GM18505 (cell line): Measurements from ENCODE around the gene DCUN1D3.

Experiments
- ATAC-seq: cut with Tn5 transposase; IDR thresholded peaks from one replicate; pipeline ENCODE4 v1.9.1; 2021; ENCODE audit not compliant: unreplicated experiment
- POLR2A ChIP-seq: IDR thresholded peaks from 4 replicates; pipeline ENCODE4 v1.6.1; 2011; ENCODE audit warnings: borderline replicate concordance; ENCODE audit not compliant: insufficient read depth, insufficient read length; ENCODE audit errors: extremely low read depth

DCUN1D3 gene

GRCh38 chr16:20859699-20860098, 40.5 kb downstream of the DCUN1D3 start:
- TF ChIP-seq POLR2A, result no peak
- no peak for ATAC-seq

GRCh38 chr16:20859229-20859628, 40.9 kb downstream of the DCUN1D3 start:
- ATAC-seq, result no peak
- no peak for TF ChIP-seq POLR2A

GRCh38 chr16:20857281-20857680, 42.9 kb downstream of the DCUN1D3 start:
- no peak for ATAC-seq
- no peak for TF ChIP-seq POLR2A

DNA sequence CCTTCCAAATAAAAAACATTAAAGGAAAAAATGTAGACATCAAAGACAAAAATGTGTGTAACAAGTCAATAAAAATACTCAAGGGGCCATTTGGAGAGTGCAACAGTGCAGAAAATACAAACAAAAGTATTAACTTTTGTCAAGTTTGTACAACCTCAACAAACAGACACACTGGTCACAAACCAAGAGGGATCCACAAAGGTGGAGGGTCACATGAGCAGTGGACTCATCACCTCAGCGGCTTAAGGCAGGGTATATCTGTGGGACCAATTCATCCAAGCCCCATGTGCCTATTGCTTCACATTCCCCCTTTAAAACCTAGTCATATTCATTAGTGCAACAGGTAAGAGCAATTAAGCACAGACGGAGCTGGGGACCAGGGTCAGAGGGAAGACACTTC, 45.2 kb downstream of the DCUN1D3 start:
- no peak for ATAC-seq
- no peak for TF ChIP-seq POLR2A

DNA sequence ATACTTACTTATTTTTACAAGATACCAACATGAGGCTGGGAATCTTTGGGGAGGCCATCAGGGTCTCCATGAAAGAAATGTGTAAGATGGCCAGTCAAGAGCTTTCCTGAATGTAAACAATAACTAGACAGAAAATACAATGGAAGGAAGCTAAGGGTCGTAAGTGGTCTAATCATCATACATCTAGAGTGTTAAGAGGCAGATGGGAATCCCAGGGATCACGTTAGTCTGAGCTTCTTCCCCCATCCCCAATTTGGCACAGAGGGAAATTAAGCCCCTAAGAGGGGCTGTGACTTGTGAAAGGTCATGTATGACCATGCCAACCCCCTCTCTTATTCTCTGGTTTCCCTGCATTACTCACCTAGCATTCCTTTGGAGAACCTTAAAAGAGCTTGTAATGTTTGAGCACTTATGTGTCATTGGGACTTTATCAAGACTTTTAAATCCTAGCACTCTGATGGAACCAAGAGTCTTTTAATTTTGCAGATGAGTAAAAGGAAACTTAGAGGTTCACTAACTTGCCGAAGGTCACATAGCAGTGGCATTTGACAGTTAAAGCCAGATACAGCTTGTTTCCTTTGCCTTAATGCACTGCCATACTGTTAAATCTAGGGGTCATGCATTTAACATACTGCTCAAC, 46.1 kb downstream of the DCUN1D3 start:
- ATAC-seq, result no peak
- TF ChIP-seq POLR2A, result no peak

GRCh38 chr16:20853143-20853542, 47.0 kb downstream of the DCUN1D3 start:
- no peak for TF ChIP-seq POLR2A
- no peak for ATAC-seq

- no peak for TF ChIP-seq POLR2A
- no peak for ATAC-seq
These were observed 48.6 kb downstream of the DCUN1D3 start for GRCh38 chr16:20851601-20852000.

GRCh38 chr16:20850981-20851380, 49.2 kb downstream of the DCUN1D3 start:
- TF ChIP-seq POLR2A, result no peak
- no peak for ATAC-seq

- no peak for ATAC-seq
- no peak for TF ChIP-seq POLR2A
These were observed 50.4 kb downstream of the DCUN1D3 start for GRCh38 chr16:20849589-20850390.

DNA sequence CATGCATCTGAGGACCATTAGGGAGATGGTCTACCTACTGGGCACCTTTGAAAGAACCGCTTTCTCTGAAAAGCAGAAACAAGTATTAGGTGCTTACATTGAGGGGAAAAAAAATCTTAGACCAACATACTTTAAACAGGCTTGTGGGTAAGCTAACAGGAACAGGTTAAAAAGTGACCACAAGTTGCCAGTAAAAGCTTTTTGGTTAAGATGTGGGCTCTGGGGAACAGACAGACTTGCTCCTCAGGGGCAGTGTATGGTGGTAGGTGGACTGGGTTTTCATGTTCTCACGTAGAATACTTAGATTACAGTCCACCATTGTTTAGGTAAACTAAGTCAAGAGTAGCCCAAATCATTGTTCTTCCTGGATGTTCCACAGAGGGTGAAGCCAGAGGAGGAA, 52.6 kb downstream of the DCUN1D3 start:
- TF ChIP-seq POLR2A, result no peak
- ATAC-seq, result no peak

DNA sequence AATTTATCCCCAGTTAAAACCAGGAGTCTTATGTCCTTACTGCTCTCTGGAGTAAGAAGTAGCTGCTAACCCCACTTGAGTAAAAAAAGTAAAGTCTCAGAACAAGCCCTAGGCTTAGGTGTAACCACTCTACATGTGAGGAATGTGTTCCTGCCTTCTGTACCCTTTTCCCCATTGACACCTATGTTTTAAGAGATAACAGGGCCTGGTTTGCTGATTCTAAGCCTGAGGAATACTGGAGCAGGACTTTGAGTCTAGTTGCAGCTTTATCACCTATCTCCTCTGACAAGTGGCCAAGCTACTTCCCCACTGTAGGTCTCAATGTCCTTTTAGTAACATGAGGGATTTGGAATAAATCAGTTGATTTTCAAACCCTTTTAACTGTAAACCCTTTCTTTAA, 53.6 kb downstream of the DCUN1D3 start:
- no peak for TF ChIP-seq POLR2A
- ATAC-seq, result no peak

GRCh38 chr16:20846030-20846429, 54.1 kb downstream of the DCUN1D3 start:
- no peak for TF ChIP-seq POLR2A

GRCh38 chr16:20844588-20844987, 55.6 kb downstream of the DCUN1D3 start:
- no peak for ATAC-seq
- no peak for TF ChIP-seq POLR2A

More at GRCh38 chr16:20846030-20846429, 54.1 kb downstream of the DCUN1D3 start:
- no peak for ATAC-seq

- no peak for ATAC-seq
- TF ChIP-seq POLR2A, result no peak
These were observed 56.1 kb downstream of the DCUN1D3 start for GRCh38 chr16:20844054-20844453.
